Endothelial cell of umbilical vein (primary cell): ENCODE measurements around the gene CAPN14.

ENCODE experiments used
- GATA2 ChIP-seq: IDR thresholded peaks from 2 replicates; pipeline ENCODE4 v1.7.0; 2011; ENCODE audit warnings: low read depth, mild to moderate bottlenecking, moderate library complexity, mixed read lengths, low read length; ENCODE audit not compliant: insufficient read length, insufficient read depth
- JUN ChIP-seq: IDR thresholded peaks from 2 replicates; pipeline ENCODE4 v1.6.1; 2011; ENCODE audit warnings: borderline replicate concordance, low read depth; ENCODE audit not compliant: insufficient read length, insufficient read depth
- MYC ChIP-seq: IDR thresholded peaks from one replicate; pipeline ENCODE4 v1.6.1; 2011; ENCODE audit warnings: mild to moderate bottlenecking, low read depth, low read length
- POLR2A ChIP-seq: IDR thresholded peaks from 2 replicates; pipeline ENCODE4 v1.6.1; 2012; ENCODE audit warnings: low read depth, mild to moderate bottlenecking, control low read depth, low read length
- TF ChIP-seq, protein P1 (sequence below), 2 donors: IDR thresholded peaks; 1 replicate in 1 of 2; 2 replicates in 1 of 2; pipeline ENCODE4 v1.5.1; 2011; ENCODE audit warnings: low read length in 2 of 2, mild to moderate bottlenecking in 2 of 2, moderate library complexity in 2 of 2, control low read depth in 1 of 2, inconsistent platforms in 1 of 2, low read depth in 1 of 2; ENCODE audit not compliant: insufficient read depth in 1 of 2; ENCODE audit errors: extremely low read depth in 1 of 2
- TF ChIP-seq, protein P2 (sequence below): IDR thresholded peaks from 2 replicates; pipeline ENCODE4 v1.6.1; 2011; ENCODE audit not compliant: insufficient read depth, insufficient read length

DNA sequence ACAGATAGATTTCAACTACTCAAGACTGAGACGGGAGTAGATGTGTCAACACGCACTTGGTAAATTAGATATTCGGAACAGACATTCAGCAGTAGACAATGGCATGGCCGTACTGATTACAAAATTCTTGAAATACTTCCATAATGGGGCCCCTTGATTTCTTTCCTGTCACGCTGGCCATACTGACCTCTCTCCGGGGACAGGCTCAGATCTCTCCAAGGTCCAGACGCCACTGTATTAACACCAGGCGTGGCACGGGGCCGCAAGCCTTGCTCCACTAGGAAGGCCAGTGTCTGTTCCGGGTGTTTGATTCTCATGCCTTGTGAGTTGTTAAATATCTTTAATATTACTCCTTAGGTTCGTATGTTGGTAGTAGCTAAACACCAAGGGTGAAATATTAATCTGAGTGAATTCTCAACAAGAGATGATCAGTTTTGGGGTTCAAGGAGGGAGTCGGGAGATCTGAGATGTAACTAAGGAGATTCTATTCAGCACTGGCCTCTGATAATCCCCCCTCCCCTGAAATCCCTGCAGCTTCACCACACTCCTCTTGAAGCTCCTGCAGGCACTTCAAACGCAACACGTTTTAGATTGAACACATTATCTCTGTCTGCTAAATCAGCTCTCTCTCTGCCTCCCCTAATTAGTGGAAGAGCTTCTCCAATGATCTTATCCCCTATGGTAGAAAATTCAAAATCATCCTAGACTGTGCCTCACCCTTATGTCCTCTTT is 14.4 kb upstream of the CAPN14 start:
- TF ChIP-seq, protein P1, sequence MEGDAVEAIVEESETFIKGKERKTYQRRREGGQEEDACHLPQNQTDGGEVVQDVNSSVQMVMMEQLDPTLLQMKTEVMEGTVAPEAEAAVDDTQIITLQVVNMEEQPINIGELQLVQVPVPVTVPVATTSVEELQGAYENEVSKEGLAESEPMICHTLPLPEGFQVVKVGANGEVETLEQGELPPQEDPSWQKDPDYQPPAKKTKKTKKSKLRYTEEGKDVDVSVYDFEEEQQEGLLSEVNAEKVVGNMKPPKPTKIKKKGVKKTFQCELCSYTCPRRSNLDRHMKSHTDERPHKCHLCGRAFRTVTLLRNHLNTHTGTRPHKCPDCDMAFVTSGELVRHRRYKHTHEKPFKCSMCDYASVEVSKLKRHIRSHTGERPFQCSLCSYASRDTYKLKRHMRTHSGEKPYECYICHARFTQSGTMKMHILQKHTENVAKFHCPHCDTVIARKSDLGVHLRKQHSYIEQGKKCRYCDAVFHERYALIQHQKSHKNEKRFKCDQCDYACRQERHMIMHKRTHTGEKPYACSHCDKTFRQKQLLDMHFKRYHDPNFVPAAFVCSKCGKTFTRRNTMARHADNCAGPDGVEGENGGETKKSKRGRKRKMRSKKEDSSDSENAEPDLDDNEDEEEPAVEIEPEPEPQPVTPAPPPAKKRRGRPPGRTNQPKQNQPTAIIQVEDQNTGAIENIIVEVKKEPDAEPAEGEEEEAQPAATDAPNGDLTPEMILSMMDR (IDR thresholded peaks at IDR 0.05; ENCODE audit: extremely low read depth in 1 of 2, insufficient read depth in 1 of 2, low read depth in 1 of 2, low read length in 2 of 2): no peak
- no peak for TF ChIP-seq MYC
- TF ChIP-seq GATA2: no peak
- TF ChIP-seq, protein P2, sequence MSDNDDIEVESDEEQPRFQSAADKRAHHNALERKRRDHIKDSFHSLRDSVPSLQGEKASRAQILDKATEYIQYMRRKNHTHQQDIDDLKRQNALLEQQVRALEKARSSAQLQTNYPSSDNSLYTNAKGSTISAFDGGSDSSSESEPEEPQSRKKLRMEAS: no peak
- no peak for TF ChIP-seq POLR2A
- TF ChIP-seq JUN: no peak
